Skeletal muscle tissue (tissue), 4 donors: ENCODE measurements around the gene BCO2. TPM values are rescaled to one million over a fixed set of nuclear protein-coding genes. Genes with fewer than 3 reads are reported as not detected.

Experiments
- H3K27ac ChIP-seq: one replicate; pipeline ENCODE4 v1.7.0; 2013; ENCODE audit warnings: mild to moderate bottlenecking, low read depth, low read length, inconsistent platforms
- H3K27me3 ChIP-seq, 3 donors: one replicate each; pipeline ENCODE4 v1.7.0; 2013; ENCODE audit warnings: low read length in 3 of 3; ENCODE audit not compliant: control insufficient read depth in 3 of 3, insufficient read depth in 3 of 3
- H3K36me3 ChIP-seq, 3 donors: one replicate each; pipeline ENCODE4 v1.7.0; 2013; ENCODE audit warnings: low read length in 3 of 3; ENCODE audit not compliant: control insufficient read depth in 3 of 3, insufficient read depth in 3 of 3
- H3K4me1 ChIP-seq, 3 donors: one replicate each; pipeline ENCODE4 v1.7.0; 2013; ENCODE audit warnings: low read length in 3 of 3, mild to moderate bottlenecking in 3 of 3; ENCODE audit not compliant: control insufficient read depth in 3 of 3, insufficient read depth in 3 of 3
- H3K4me3 ChIP-seq, 3 donors: one replicate each; pipeline ENCODE4 v1.7.0; 2013; ENCODE audit warnings: low read length in 3 of 3
- H3K9ac ChIP-seq, 3 donors: one replicate each; pipeline ENCODE4 v1.7.0; 2013; ENCODE audit warnings: low read length in 3 of 3, mild to moderate bottlenecking in 3 of 3, moderate library complexity in 2 of 3, low read depth in 1 of 3
- H3K9me3 ChIP-seq, 3 donors: one replicate each; pipeline ENCODE4 v1.7.0; 2013; ENCODE audit warnings: low read length in 3 of 3; ENCODE audit not compliant: control insufficient read depth in 3 of 3
- total RNA-seq: library from RNA; depleted of rRNA; stranded (reverse); fragments of >200 nt; gene quantifications from one replicate; pipeline ENCODE4 v1.2.3, GENCODE V29; 2014
- donor health status: Osteomylitis.

The BCO2 gene
- total RNA-seq, 1 donor from 2014 or later = 9.4 TPM

- H3K36me3 ChIP-seq = peaks cover 2 to 5% (median 3%) of the 10 kb centered on the region in 3 donors
- no peaks in the 10 kb centered on the region for H3K27me3 ChIP-seq
- H3K27ac ChIP-seq = no peak overlapping the region
- no peak overlapping the region for H3K9ac ChIP-seq
- H3K4me3 ChIP-seq = no peak overlapping the region
- peaks cover 9 to 18% (median 10%) of the 10 kb centered on the region in 3 donors for H3K4me1 ChIP-seq
- H3K9me3 ChIP-seq = no peaks in the 10 kb centered on the region
Measured at GRCh38 chr11:112223754-112224532, 48.6 kb downstream of the BCO2 start.

- Histone ChIP-seq H3K9me3 (no peaks in the 10 kb centered on the region), H3K27ac (peak overlapping the region; percentile 98), H3K27me3 (no peaks in the 10 kb centered on the region), H3K4me3 (peak overlapping the region; percentile 83 to 100 (median 99)), H3K4me1 (peaks cover 9 to 18% (median 10%) of the 10 kb centered on the region in 3 donors), H3K36me3 (peaks cover 9 to 16% (median 14%) of the 10 kb centered on the region in 3 donors), H3K9ac (peak overlapping the region; percentile 88 to 100 (median 99))
Measured at GRCh38 chr11:112225753-112226061, 50.4 kb downstream of the BCO2 start.

GRCh38 chr11:112226062-112226830 lies 50.9 kb downstream of the BCO2 start, which contains the start of gene PTS:
Gene PTS (plus strand): TSS chr11:112226428. CDS start chr11:112226444, 16 bp downstream.
- Histone ChIP-seq H3K9ac (peak within 1 kb of the TSS; percentile 88 to 100 (median 99)), H3K27ac (peak within 1 kb of the TSS; percentile 98), H3K36me3 (peaks cover 9 to 19% (median 18%) of the 10 kb centered on the region in 3 donors), H3K4me3 (peak within 1 kb of the TSS; percentile 83 to 100 (median 99)), H3K9me3 (no peaks in the 10 kb centered on the region), H3K27me3 (no peaks in the 10 kb centered on the region), H3K4me1 (peaks cover 9 to 18% (median 10%) of the 10 kb centered on the region in 3 donors)

- Histone ChIP-seq H3K27ac (peak overlapping the region; percentile 98), H3K9me3 (no peaks in the 10 kb centered on the region), H3K4me3 (peak overlapping the region; percentile 83 to 100 (median 99)), H3K36me3 (peaks cover 9 to 20% (median 19%) of the 10 kb centered on the region in 3 donors), H3K9ac (peak overlapping the region; percentile 88 to 100 (median 99)), H3K27me3 (no peaks in the 10 kb centered on the region), H3K4me1 (peaks cover 9 to 18% (median 10%) of the 10 kb centered on the region in 3 donors)
Measured at GRCh38 chr11:112226831-112227401, 51.6 kb downstream of the BCO2 start.

DNA sequence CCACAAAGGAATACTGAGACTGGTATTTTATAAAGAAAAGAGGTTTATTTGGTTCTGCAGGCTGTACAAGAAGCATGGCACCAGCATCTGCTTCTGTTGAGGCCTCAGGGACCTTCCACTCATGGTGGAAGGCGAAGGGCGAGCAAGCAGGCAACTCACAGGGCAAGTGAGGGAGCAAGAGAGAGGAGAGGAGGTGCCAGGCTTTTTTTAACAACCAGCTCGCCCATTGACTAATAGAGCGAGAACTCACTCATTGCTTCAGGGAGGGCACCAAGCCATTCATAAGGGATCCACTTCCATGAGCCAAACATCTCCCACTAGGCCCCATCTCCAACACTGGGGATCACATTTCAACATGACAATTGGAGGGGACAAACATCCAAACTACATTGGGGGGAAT lies 52.2 kb downstream of the BCO2 start:
- no peaks in the 10 kb centered on the region for H3K27me3 ChIP-seq
- peaks cover 9 to 23% (median 19%) of the 10 kb centered on the region in 3 donors for H3K36me3 ChIP-seq
- peaks cover 9 to 18% (median 10%) of the 10 kb centered on the region in 3 donors for H3K4me1 ChIP-seq
- peak overlapping the region; percentile 98 for H3K27ac ChIP-seq
- H3K4me3 ChIP-seq = peak overlapping the region; percentile 83 to 100 (median 99)
- H3K9ac ChIP-seq = peak overlapping the region in 2 of 3 donors; percentile 88 to 100
- no peaks in the 10 kb centered on the region for H3K9me3 ChIP-seq

GRCh38 chr11:112228706-112229105 lies 53.4 kb downstream of the BCO2 start:
- H3K4me1 ChIP-seq = peaks cover 9 to 18% (median 10%) of the 10 kb centered on the region in 3 donors
- no peaks in the 10 kb centered on the region for H3K9me3 ChIP-seq
- no peak overlapping the region for H3K4me3 ChIP-seq
- no peaks in the 10 kb centered on the region for H3K27me3 ChIP-seq
- no peak overlapping the region for H3K9ac ChIP-seq
- no peak overlapping the region for H3K27ac ChIP-seq
- peaks cover 9 to 27% (median 25%) of the 10 kb centered on the region in 3 donors for H3K36me3 ChIP-seq

DNA sequence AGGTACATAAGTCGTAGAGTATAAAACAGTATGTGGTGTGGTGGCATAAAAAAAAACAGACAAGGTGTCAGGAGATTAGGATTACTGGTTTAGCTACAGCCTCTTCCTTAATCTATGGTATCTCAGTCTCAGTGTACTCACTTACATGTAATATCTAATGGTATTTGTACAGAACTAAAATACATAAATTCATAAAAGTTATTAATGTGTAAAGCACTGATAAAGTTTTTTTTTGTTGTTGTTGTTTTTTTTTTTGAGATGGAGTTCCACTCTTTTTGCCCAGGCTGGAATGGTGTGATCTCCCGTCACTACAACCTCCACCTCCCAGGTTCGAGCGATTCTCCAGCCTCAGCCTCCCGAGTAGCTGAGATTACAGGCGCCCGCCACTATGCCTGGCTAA lies 53.8 kb downstream of the BCO2 start:
- Histone ChIP-seq H3K4me3 (no peak overlapping the region), H3K9ac (no peak overlapping the region), H3K4me1 (peaks cover 9 to 18% (median 10%) of the 10 kb centered on the region in 3 donors), H3K36me3 (peaks cover 9 to 29% (median 25%) of the 10 kb centered on the region in 3 donors), H3K9me3 (no peaks in the 10 kb centered on the region), H3K27me3 (no peaks in the 10 kb centered on the region), H3K27ac (no peak overlapping the region)

DNA sequence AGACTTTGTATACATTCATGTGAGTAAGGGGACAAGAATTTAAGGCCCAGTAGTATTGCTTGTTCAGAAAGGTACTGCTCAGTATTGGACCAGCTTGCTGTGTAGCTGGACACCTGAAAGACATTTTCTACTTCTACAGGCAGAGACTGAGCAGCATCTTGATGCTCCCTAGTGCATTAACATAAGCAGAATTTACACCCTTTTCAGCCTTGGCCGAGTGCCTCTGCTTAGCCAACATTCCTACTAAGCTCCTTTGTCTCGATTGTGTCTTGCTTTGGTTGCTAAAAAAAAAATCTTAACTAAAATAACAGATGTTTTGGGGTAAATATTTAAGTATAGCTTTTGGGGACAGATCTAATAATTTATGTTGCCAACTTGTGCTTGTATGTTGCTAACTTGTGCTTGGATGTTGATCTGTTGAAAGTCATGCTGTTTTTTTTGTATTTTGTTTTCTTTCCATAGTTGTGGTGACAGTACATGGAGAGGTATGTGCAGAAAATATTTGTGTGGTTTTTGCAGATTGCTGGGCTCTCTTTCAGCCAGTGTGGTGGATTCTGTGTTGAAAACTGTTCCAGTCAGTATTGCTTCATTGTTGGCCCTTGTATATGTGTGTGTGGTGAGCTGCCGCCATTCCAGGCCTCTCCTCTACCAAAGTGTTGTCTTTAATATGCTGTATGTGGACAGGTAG lies 54.6 kb downstream of the BCO2 start:
- Histone ChIP-seq H3K36me3 (peaks cover 9 to 35% (median 27%) of the 10 kb centered on the region in 3 donors), H3K9ac (no peak overlapping the region), H3K27me3 (no peaks in the 10 kb centered on the region), H3K9me3 (no peaks in the 10 kb centered on the region), H3K27ac (no peak overlapping the region), H3K4me1 (peaks cover 9 to 18% (median 10%) of the 10 kb centered on the region in 3 donors), H3K4me3 (no peak overlapping the region)

DNA sequence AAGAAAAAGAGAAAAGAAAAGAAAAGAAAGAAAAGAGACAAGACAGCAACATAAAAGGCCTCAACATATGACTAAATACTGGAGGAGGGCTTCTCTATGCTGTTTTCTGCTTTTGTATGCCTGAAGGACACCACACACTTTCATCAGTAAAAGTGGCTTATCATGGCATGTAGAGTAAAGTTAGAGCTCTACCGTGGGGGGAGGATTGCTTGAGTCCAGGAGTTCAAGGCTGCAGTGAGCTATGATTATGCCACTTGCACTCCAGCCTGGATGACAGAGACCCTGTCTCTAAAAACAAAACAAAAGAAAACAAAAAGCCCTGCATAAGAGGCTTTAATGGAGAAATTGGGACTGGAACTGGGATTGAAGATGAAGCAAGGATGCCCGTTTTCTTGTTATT lies 56.6 kb downstream of the BCO2 start:
- H3K4me3 ChIP-seq = no peak overlapping the region

More for the DNA sequence above, 56.6 kb downstream of the BCO2 start:
- Histone ChIP-seq H3K9me3 (no peaks in the 10 kb centered on the region), H3K36me3 (peaks cover 17 to 50% (median 46%) of the 10 kb centered on the region in 3 donors), H3K27me3 (no peaks in the 10 kb centered on the region), H3K27ac (no peak overlapping the region), H3K4me1 (peaks cover 7 to 9% (median 8%) of the 10 kb centered on the region in 3 donors), H3K9ac (no peak overlapping the region)
